GM21528 (cell line): ENCODE data around the gene DNAJC5.

Experiments used
- ATAC-seq: cut with Tn5 transposase; IDR thresholded peaks from one replicate; pipeline ENCODE4 v1.9.1; 2021; ENCODE audit warnings: mild to moderate bottlenecking, moderate library complexity; ENCODE audit not compliant: unreplicated experiment, low FRiP score

DNAJC5 gene

GRCh38 chr20:63883201-63883593, 11.7 kb upstream of the DNAJC5 start:
- no peak for ATAC-seq

DNA sequence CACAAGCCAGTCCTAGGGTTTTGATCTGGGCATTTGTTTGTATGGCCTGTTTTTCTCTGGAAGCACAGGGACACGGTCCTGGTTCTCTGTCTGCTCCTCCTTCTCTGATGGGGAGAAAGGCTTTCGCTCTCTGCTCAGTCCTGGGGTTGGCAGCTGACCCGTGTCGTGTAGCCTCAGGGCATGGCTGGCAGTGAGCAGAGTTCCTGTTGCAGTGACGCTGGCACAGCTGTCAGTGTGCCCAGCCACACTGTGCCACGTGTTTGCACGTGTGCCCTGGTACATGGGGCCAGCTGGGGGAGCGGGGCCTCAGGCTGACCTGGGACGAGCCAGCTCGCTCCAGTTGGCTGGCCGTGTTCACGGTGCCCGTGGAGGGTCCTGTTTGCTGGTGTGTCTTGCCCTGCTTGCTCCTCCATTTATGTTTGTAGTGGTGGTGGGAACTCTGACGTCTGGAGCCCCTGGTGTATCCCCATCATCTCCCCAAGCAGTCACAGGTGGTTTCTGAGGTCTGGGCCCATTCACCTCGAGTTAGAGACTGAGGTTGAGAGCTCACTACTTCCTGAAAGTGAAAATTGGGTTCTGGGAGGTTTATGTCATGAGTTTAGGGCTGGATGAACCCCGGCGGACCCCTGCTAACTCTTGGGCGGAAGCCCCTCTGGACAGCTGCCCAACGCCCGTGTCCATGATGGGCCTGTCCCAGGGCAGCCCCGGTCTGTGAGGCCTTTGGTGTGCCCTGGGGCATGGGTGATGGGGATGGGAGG, 10.2 kb upstream of the DNAJC5 start:
- no peak for ATAC-seq

DNA sequence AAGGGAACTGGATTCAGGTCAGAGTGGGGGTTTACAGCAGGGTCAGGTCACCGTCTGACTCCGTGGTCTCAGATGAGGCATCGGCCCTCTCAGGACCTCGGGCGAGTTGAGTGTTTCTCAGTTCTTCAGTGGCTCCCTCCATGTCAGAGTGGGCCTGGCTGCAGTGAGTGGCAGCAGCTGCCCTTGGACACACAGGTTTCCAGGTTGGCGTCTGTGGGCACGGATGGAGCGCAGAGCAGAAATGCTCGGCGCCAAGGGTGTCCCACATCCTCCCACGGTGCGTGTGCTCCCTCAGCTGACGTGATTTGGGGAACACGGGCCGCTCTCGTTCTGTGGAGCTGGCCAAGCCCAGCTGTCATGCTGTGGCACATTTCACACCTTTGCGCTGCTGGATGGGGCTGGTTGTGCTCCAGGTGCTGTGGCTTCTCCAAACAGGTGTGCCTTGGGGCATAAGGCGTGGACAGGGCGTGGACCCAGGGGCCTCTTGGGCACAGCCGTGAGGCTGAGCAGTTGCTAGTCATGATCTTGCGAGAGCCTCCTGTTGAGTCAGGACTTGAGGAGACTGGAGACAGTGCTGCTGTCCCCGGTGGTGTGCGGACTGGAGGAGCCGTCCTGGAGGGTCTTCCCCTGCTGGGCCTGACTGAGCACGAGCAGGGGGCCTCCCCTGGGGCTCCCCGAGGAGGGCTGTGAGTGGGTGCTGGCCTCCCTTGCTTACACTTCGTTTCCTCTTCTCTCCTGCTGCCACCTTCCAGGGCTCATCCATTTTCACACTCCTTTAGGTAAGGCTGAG, 9.5 kb upstream of the DNAJC5 start:
- no peak for ATAC-seq

DNA sequence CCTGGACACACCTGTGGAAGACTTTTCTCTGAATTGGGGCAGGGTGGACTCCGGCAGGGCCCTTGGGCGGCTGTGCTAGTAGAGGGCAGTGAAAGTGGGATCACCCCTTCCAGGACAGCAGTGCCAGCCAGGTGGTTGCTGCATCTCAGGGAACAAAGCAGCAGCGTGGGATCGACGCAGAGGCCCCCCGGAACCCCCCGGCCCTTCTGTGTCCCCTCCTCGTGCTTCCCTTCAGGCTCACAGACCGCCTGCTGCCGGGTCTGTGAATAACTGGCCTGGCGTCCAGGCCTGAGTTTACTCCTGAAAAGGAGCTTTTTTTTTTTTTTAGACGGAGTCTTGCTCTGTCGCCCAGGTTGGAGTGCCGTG, 8.9 kb upstream of the DNAJC5 start:
- ATAC-seq = no peak

- no peak for ATAC-seq
Measured at GRCh38 chr20:63886921-63887320, 8.0 kb upstream of the DNAJC5 start.

DNA sequence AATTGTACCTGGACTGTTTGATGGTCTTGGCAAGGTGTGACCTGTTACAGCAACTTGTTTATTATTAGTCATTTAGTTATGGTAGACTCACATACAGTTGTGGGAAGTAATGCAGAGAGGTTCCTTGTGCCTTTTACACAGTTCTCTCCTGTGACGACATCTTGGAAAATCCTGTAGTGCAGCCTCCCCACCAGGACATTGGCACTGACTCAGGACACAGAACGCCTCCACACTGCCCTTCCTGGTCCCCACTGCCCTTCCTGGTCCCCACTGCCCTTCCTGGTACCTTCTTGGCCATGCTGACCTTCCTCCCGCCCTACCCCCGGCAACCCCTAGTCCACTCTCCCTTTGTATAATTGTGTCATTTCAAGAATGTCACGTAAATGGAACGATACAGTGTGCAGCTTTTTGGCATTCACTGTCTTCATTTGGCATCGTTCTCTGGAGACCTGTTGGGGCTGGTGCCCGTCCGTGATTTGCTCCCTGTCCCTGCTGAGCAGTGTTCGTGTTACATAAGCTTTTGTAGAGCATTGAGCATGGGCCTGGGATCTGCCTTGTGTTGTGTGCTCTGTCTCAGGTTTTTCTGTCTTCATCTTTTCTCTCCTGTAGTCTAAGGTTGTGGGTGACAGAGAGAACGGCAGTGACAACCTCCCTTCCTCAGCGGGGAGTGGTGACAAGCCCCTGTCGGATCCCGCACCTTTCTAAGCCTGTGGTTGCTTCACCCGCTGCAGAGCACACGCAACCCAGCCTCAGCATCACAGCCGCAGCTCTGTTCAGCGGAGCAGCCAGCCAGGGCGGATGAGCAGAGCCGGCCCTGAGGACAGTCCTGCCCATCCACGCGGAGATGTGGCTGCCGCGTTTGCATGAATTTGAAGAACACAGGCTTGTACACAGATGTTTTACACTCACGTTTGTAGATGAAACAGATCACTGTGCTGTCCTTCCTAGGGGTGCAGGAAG, 5.4 kb upstream of the DNAJC5 start:
- ATAC-seq = no peak

DNA sequence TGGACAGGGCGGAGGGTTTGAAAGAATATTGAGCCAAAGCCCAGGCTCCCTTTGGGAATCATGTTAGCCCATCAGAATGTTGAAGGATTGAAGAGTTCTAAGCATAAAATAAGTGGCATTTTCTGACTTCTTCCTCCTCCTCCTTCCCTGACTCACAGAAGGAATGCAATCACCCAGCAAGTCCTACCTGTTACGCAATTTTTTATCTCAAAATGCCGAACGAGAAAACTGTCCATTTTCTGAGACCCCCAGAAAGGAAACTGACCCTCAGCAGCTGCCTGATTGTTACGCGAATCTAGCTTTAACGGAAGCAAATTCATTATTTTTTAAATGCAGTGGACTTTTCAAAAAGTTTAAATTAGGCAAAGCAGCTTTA, 4.7 kb upstream of the DNAJC5 start:
- ATAC-seq = no peak

GRCh38 chr20:63890616-63891015, 4.3 kb upstream of the DNAJC5 start:
- ATAC-seq = no peak

- ATAC-seq = no peak
Measured at GRCh38 chr20:63891061-63892002, 3.6 kb upstream of the DNAJC5 start.

DNA sequence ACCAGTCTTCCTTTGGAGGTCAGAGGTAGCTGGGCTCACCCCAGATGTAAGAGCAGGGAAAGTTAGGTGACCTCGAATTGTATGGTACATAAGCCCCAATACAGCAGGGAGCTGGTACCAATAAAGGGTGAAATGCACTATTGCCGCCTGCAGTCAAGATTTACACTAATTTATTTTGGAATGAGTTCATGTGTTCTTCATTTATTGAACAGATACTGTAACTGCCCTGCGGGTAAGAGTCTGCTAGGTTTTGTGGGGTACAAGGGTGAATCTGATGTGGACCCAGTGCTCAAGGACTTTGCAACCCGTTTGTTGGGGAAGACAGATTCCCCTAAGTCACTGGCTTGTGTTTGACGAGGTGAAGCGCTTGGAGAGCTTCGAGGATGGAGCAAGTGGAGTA, 2.5 kb upstream of the DNAJC5 start:
- ATAC-seq = no peak

GRCh38 chr20:63893999-63894357, 948 bp upstream of the DNAJC5 start:
- ATAC-seq = no peak

DNA sequence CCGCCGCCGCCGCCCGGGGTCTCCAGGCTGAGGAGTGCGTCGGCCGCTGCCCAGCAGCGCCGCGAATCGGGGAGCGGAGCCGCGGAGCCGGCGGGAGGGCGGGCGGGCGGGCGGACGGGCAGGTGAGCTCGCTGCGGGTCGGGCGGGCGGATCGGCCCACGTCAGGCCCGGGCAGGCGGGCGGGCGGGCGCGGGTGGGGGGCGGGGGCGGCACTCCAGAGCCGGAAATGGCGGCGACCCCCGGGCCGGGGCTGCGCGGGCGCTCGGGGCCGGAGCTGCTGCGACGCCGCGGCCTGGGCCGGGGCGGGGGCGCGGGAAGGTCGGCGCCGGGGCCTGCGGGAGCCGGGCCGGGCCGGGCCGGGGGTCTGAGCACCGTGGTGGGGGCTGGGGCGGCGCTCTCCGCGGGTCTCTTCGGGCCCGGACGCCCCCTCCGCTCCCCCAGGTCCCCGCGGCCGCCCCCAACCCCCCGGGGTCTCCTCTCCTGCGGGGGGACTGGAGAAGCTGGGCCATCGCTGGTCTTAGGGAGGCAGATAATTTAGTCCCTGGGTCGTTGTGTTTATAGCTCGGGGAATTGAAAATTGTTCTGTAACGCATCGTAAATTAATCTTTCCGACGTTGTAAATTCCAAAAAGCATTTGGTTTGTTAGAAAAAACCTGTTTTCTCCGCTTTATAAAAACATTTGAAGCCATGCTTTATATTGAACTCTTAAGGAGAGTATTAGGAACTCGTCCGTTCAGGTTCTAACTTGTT, 451 bp downstream of the DNAJC5 start:
- no peak for ATAC-seq

GRCh38 chr20:63895952-63896263, 982 bp downstream of the DNAJC5 start:
- no peak for ATAC-seq

DNA sequence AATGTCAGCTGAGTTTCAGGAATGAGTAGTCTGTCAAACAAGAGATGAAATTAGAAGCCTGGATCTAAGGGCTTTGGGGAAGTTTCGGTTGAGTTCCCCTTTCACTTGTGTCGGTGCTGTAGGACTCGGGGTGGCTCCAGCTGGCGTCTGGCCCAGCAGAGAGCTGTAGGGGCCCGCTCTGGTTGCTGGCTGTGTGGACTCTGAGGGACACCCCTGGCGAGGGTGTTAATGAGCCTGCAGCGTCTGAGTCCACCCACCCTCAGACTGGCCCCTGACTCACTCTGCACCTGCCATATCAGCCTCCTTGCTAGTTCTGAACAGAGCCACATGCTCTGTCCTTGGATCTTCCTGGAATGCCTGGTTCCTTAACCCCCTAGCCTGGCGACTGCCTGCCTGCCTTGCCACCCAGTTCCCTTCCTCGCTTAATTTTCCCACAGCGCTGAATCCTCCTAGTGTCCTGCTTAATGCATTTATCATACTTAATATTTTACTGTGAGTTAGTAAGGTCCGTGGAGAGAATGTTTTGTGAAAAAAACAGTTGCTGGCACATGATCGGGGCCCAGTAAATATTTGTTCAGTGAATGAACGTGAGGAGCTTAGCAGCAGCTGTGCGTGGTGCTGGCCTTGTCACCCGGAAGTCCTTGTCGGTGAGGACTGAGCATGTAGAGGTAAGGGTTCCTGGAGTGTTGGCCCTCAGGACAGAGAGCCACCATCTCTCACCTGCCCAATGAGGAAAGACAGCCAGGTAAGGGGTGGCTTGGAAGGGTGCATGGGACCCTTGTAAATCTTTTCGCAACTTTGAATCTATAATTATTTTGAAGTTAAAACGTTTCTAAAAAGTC, 1.6 kb downstream of the DNAJC5 start:
- no peak for ATAC-seq

- ATAC-seq = no peak
Measured at GRCh38 chr20:63897978-63898561, 3.1 kb downstream of the DNAJC5 start.

GRCh38 chr20:63898882-63899558, 4.1 kb downstream of the DNAJC5 start:
- ATAC-seq = no peak

DNA sequence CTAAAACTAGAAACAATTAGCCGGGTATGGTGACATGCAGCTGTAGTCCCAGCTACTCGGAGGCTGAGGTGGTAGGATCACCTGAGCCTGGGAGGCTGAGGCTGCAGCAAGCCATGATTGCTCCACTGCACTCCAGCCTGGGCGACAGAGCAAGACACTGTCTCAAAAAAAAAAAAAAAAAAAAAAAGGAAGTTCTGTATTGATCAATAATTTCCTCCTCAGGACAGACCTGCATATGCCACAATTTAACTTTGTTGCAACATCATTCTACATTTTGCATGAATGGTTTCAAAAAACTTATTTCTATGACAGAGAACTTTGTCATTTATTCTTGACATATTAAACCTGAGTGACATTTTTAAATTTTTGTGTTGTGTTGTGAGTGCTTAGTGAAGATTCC, 5.5 kb downstream of the DNAJC5 start:
- ATAC-seq = no peak
